H9 (cell line): ENCODE results near the gene USP35. TPM values are rescaled to one million over a fixed set of nuclear protein-coding genes. Genes with fewer than 3 reads are reported as not detected.

ENCODE experiments used
- DNase-seq: peaks from one replicate; pipeline ENCODE4 v3.0.0-alpha.2; 2017
- H2AFZ ChIP-seq: one replicate; pipeline ENCODE4 v1.6.1; 2013; ENCODE audit warnings: mild to moderate bottlenecking, low read length, control low read depth, moderate library complexity
- H2AK5ac ChIP-seq: 2 replicates; pipeline ENCODE4 v1.6.1; 2013; ENCODE audit warnings: low read length, control low read depth, mixed read lengths; ENCODE audit not compliant: insufficient read length
- H2BK120ac ChIP-seq: one replicate; pipeline ENCODE4 v1.6.1; 2013; ENCODE audit warnings: low read depth, mild to moderate bottlenecking, low read length, control low read depth, inconsistent platforms; ENCODE audit not compliant: poor library complexity, severe bottlenecking
- H2BK12ac ChIP-seq: 2 replicates; pipeline ENCODE4 v1.6.1; 2013; ENCODE audit warnings: low read length, control low read depth, mixed read lengths, low read depth; ENCODE audit not compliant: insufficient read length
- H2BK15ac ChIP-seq: 2 replicates; pipeline ENCODE4 v1.6.1; 2013; ENCODE audit warnings: low read depth, low read length, control low read depth
- H2BK20ac ChIP-seq: one replicate; pipeline ENCODE4 v1.6.1; 2013; ENCODE audit warnings: low read depth, mild to moderate bottlenecking, low read length, control low read depth, inconsistent platforms; ENCODE audit not compliant: poor library complexity, severe bottlenecking
- H2BK5ac ChIP-seq: 2 replicates; pipeline ENCODE4 v1.6.1; 2013; ENCODE audit warnings: low read length, control low read depth, mixed read lengths; ENCODE audit not compliant: insufficient read length
- H3K14ac ChIP-seq: 2 replicates; pipeline ENCODE4 v1.6.1; 2013; ENCODE audit warnings: low read length, control low read depth; ENCODE audit not compliant: insufficient read depth
- H3K18ac ChIP-seq: 2 replicates; pipeline ENCODE4 v1.6.1; 2013; ENCODE audit warnings: low read depth, mild to moderate bottlenecking, mixed read lengths, low read length, control low read depth; ENCODE audit not compliant: insufficient read length
- H3K23ac ChIP-seq: 2 replicates; pipeline ENCODE4 v1.6.1; 2013; ENCODE audit warnings: low read length, control low read depth, mixed read lengths, low read depth; ENCODE audit not compliant: insufficient read length
- H3K23me2 ChIP-seq: 2 replicates; pipeline ENCODE4 v1.6.1; 2013; ENCODE audit warnings: low read depth, mild to moderate bottlenecking, mixed read lengths, low read length, control low read depth; ENCODE audit not compliant: insufficient read length, poor library complexity, severe bottlenecking
- H3K27ac ChIP-seq: 2 replicates; pipeline ENCODE4 v1.5.1; 2013; ENCODE audit warnings: low read length, control low read depth, mixed read lengths, low read depth; ENCODE audit not compliant: insufficient read length
- H3K27me3 ChIP-seq: 2 replicates; pipeline ENCODE4 v1.6.1; 2013; ENCODE audit warnings: low read length, control low read depth, inconsistent platforms; ENCODE audit not compliant: insufficient read depth
- H3K4ac ChIP-seq: 2 replicates; pipeline ENCODE4 v1.6.1; 2013; ENCODE audit warnings: low read depth, mild to moderate bottlenecking, control low read depth, inconsistent platforms, low read length, moderate library complexity
- H3K4me1 ChIP-seq: 2 replicates; pipeline ENCODE4 v1.6.1; 2013; ENCODE audit warnings: low read length, control low read depth, inconsistent platforms; ENCODE audit not compliant: insufficient read depth
- H3K4me2 ChIP-seq: 2 replicates; pipeline ENCODE4 v1.6.1; 2013; ENCODE audit warnings: low read length, control low read depth, mixed read lengths; ENCODE audit not compliant: insufficient read length, insufficient read depth
- H3K56ac ChIP-seq: 2 replicates; pipeline ENCODE4 v1.6.1; 2013; ENCODE audit warnings: low read depth, mild to moderate bottlenecking, mixed read lengths, low read length, control low read depth; ENCODE audit not compliant: insufficient read length
- H3K79me1 ChIP-seq: 2 replicates; pipeline ENCODE4 v1.6.1; 2013; ENCODE audit warnings: low read depth, mild to moderate bottlenecking, moderate library complexity, low read length, control low read depth, inconsistent platforms; ENCODE audit not compliant: insufficient read depth, poor library complexity, severe bottlenecking
- H3K79me2 ChIP-seq: 2 replicates; pipeline ENCODE4 v1.6.1; 2013; ENCODE audit warnings: low read length, control low read depth, inconsistent platforms; ENCODE audit not compliant: insufficient read depth
- H3K9ac ChIP-seq: 2 replicates; pipeline ENCODE4 v1.6.1; 2013; ENCODE audit warnings: low read length, control low read depth, mixed read lengths; ENCODE audit not compliant: insufficient read length; ENCODE audit errors: extremely low read depth
- H3K9me3 ChIP-seq: one replicate; pipeline ENCODE4 v1.6.1; 2013; ENCODE audit warnings: low read depth, low read length, inconsistent platforms; ENCODE audit not compliant: control insufficient read depth
- H3T11ph ChIP-seq: one replicate; pipeline ENCODE4 v1.6.1; 2013; ENCODE audit warnings: mild to moderate bottlenecking, low read length, control low read depth, inconsistent platforms
- H4K20me1 ChIP-seq: one replicate; pipeline ENCODE4 v1.6.1; 2013; ENCODE audit not compliant: control insufficient read depth, insufficient read length, insufficient read depth
- H4K5ac ChIP-seq: 2 replicates; pipeline ENCODE4 v1.6.1; 2013; ENCODE audit warnings: low read depth, mild to moderate bottlenecking, mixed read lengths, low read length, control low read depth; ENCODE audit not compliant: insufficient read length
- H4K8ac ChIP-seq: replicated peaks from 2 replicates; pipeline ENCODE4 v1.6.1; 2013; ENCODE audit warnings: low read length, control low read depth, mixed read lengths, low read depth; ENCODE audit not compliant: insufficient read length
- H4K91ac ChIP-seq: 2 replicates; pipeline ENCODE4 v1.6.1; 2013; ENCODE audit warnings: low read depth, mild to moderate bottlenecking, moderate library complexity, mixed read lengths, low read length, control low read depth; ENCODE audit not compliant: insufficient read length
- H3K27ac Mint-ChIP-seq, 3 experiments: 2 replicates in 2 of 3; 3 replicates in 1 of 3; pipeline ENCODE4 v1.8.0; 2020 to 2021; ENCODE audit warnings: mixed read lengths in 3 of 3, mild to moderate bottlenecking in 1 of 3, moderate library complexity in 1 of 3
- H3K27me3 Mint-ChIP-seq: 2 replicates; pipeline ENCODE4 v1.8.0; 2021; ENCODE audit warnings: low read depth, mild to moderate bottlenecking, moderate library complexity, mixed read lengths
- H3K36me3 Mint-ChIP-seq, 3 experiments: 2 replicates in 2 of 3; 3 replicates in 1 of 3; pipeline ENCODE4 v1.8.0; 2020 to 2021; ENCODE audit warnings: low read depth in 3 of 3, mixed read lengths in 3 of 3; ENCODE audit not compliant: insufficient read depth in 1 of 3
- H3K4me1 Mint-ChIP-seq, 2 experiments: 2 replicates each; pipeline ENCODE4 v1.8.0; 2020; ENCODE audit warnings: mixed read lengths in 2 of 2
- H3K4me3 Mint-ChIP-seq, 2 experiments: 2 replicates in 1 of 2; 3 replicates in 1 of 2; pipeline ENCODE4 v1.8.0; 2020 to 2021; ENCODE audit warnings: mild to moderate bottlenecking in 2 of 2, mixed read lengths in 2 of 2, moderate library complexity in 1 of 2
- H3K9me3 Mint-ChIP-seq, 2 experiments: 2 replicates in 1 of 2; 3 replicates in 1 of 2; pipeline ENCODE4 v1.8.0; 2020; ENCODE audit warnings: mild to moderate bottlenecking in 2 of 2, mixed read lengths in 2 of 2, moderate library complexity in 1 of 2
- CTCF ChIP-seq: fragments of 200-600 bp; sonication (generic); conservative IDR thresholded peaks from 3 replicates; pipeline ENCODE4 v1.8.0; 2021; ENCODE audit warnings: antibody characterized with exemption, mild to moderate bottlenecking
- WGBS: extraction: QIAGEN DNeasy Blood & Tissue Kit; methylation state at CpG from one replicate; pipeline ENCODE4 v1.1.7; 2013; ENCODE audit warnings: missing lambda C conversion rate, low lambda C conversion rate, mixed read lengths; ENCODE audit not compliant: insufficient read length; ENCODE audit errors: extremely low coverage; 5-methylcytosine and 5-hydroxymethylcytosine counted together
- total RNA-seq: library from RNA; stranded (reverse); gene quantifications from 2 replicates; pipeline ENCODE4 v1.2.1, GENCODE V29; 2021

Gene USP35
- total RNA-seq, 1 experiment from 2014 or later: 6.8 TPM

- H3K4me1 Mint-ChIP-seq: peaks cover 16 to 26% of the 10 kb centered on the region in 2 experiments
- Histone ChIP-seq H3K4me1 (peaks cover 2% of the 10 kb centered on the region; the same call in 1 of the 2 replicates), H3K23me2 (no peaks in the 10 kb centered on the region), H3K14ac (no peak overlapping the region), H3T11ph (no peak overlapping the region), H3K27ac (no peak overlapping the region), H3K79me1 (no peaks in the 10 kb centered on the region), H4K91ac (no peak overlapping the region), H3K18ac (no peak overlapping the region), H4K20me1 (no peaks in the 10 kb centered on the region), H2BK12ac (no peak overlapping the region), H3K9ac (no peak overlapping the region), H3K9me3 (no peaks in the 10 kb centered on the region), H2BK5ac (no peak overlapping the region), H3K4ac (no peak overlapping the region), H2BK15ac (no peak overlapping the region), H3K79me2 (no peaks in the 10 kb centered on the region), H4K8ac (no peak overlapping the region), H2BK20ac (no peak overlapping the region), H3K56ac (no peak overlapping the region), H2AK5ac (no peak overlapping the region), H2AFZ (no peak overlapping the region), H3K27me3 (no peaks in the 10 kb centered on the region), H3K4me2 (no peak overlapping the region), H2BK120ac (no peak overlapping the region), H3K23ac (no peak overlapping the region), H4K5ac (no peak overlapping the region)
- WGBS: no CpG with 5 or more reads among the region's 4 CpGs
- H3K36me3 Mint-ChIP-seq: no peaks in the 10 kb centered on the region
- no peaks in the 10 kb centered on the region for H3K9me3 Mint-ChIP-seq
- no peak overlapping the region for H3K27ac Mint-ChIP-seq
- DNase-seq: no peak
- no peak for TF ChIP-seq CTCF
- H3K27me3 Mint-ChIP-seq: no peaks in the 10 kb centered on the region
- H3K4me3 Mint-ChIP-seq: no peak overlapping the region
Observed at GRCh38 chr11:78261828-78262227, 73.1 kb downstream of the USP35 start.
